HG02943 (cell line): Measurements from ENCODE around the gene LSG1.
A peak's percentile ranks its signal among the peaks of the same experiment; 100 is the strongest.

ENCODE experiments used
- ATAC-seq: cut with Tn5 transposase; IDR thresholded peaks from one replicate; pipeline ENCODE4 v1.9.1; 2021; ENCODE audit warnings: mild to moderate bottlenecking, low read depth, moderate library complexity; ENCODE audit not compliant: unreplicated experiment

The LSG1 gene

DNA sequence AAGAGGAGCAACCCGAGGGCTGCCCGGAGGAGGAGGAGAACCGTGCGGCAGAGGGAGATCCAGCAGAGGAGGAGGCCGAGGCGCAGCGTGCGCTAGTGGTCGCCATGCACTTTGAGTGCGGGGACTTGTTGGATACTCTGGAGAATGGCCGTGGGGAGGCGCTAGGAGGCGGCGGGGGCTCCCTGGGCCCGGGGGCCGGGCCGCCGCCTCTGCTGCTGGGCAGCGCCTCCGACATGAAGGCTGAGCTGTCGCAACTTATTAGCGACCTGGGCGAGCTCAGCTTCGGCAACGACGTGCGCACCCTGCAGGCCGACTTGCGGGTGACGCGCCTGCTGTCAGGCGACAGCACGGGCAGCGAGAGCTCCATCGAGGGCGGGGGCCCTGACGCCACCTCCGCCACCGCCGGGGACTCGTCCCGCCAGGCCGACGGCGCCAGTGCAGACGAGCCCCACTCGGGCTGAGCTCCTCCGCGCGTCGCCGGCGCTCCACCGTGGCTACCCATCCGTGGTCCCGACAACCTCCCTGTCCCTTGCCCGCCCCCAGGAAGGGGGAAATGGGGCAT is 15.7 kb upstream of the LSG1 start:
- ATAC-seq = no peak

DNA sequence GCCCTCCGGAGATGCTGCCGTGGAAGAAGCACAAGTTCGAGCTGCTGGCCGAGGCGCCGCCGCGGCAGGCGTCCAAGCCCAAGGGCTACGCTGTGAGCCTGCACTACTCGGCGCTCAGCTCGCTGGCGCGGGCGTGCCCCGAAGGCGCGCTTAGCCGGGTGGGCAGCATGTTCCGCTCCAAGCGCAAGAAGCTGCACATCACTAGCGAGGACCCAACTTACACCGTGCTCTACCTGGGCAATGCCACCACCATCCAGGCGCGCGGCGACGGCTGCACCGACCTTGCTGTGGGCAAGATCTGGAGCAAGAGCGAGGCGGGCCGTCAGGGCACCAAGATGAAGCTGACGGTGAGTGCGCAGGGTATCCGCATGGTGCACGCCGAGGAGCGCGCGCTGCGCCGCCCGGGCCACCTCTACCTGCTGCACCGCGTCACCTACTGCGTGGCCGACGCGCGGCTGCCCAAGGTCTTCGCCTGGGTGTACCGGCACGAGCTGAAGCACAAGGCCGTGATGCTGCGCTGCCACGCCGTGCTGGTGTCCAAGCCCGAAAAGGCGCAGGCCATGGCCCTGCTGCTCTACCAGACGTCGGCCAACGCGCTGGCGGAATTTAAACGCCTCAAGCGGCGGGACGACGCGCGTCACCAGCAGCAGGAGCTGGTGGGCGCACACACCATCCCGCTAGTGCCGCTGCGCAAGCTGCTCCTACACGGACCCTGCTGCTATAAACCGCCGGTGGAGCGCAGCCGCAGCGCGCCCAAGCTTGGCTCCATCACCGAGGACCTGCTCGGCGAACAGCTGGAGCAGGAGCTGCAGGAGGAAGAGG is 15.0 kb upstream of the LSG1 start:
- no peak for ATAC-seq

DNA sequence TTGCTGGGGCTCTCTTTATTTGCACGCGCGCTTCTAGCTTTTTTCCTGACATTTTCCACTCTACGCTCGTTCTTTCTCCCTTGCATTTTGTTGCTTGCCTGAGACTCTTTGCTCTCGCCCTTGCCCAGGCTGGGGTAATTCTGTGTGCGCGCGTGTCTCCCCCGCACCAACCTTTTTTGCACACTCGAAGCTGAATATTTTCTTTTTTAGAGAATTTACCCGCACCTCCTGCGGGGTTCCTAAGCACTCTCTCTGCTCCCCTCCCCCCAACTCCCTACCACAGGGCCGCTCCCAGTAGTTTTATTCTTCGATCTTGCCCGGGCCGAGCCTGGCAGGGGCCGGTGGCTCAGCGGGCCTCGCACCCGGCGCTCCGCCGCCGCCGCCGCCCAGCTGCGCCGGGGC is 14.4 kb upstream of the LSG1 start:
- no peak for ATAC-seq

DNA sequence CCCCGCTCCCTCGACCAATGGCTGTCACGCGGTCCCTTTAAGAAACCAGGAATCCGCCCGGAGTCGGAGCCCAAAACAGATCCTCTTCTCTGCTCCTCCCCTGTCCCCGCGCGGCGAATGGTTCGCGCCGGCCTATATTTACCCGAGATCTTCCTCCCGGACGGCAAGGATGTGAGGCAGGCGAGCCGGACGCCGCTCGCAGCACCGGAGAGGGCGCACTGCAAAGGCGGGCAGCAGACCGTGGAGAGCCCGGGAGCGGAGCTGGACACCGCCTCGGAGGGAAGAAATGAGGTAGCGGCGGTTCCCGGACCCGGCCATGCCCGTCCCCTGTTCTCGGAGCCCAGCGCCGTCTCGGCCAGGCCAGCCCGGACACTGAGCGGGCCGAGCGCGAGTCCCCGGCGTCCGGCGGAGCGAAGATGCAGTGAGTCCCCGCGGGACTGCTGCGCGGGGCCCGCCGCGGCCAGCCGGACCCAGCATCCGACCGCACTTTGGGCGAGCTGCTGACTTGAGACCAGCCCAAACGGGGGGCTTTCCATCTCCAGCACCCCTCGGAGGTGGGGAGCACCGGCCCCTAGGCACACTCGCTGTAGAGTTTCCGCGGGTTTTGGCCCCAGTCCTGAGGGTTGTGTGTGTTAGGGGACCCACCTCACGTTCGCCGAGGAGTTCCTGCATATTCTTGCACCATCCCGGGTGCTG is 13.9 kb upstream of the LSG1 start, which contains the start of gene FAM43A:
FAM43A (plus strand) TSS at position 166 of the 696 bp plus-strand sequence. CDS start 944 bp downstream, outside the sequence.
- ATAC-seq = no peak

DNA sequence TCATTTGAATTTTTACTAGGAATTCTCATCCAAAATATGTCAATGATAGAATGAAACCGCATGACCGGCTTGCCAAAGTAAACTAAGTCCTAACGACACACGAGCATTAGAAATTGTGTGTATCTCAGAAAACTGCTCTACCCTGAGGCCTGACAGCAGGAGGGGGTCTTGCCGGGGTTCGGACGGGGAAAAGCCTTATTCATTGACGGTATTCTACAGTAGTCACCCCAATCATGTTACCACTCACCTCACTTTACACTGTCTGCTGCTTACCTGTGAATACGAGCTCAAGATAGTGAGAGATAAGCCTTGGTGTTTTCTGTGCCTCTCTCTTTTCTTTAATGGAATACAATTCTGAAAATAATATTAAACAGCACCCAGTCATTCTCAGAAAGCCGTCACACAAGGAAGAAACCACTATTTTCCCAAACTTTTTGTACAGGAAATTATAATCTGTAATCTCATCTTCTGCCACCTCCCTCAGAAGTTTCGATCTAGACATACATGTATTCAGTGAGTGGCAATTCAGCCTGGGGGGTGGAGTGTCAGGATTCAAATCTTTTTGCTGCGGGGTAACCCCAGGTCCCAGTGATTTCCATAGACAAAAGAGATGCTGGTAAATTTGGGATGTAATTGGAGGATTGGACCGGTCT is 13.2 kb upstream of the LSG1 start:
- no peak for ATAC-seq

DNA sequence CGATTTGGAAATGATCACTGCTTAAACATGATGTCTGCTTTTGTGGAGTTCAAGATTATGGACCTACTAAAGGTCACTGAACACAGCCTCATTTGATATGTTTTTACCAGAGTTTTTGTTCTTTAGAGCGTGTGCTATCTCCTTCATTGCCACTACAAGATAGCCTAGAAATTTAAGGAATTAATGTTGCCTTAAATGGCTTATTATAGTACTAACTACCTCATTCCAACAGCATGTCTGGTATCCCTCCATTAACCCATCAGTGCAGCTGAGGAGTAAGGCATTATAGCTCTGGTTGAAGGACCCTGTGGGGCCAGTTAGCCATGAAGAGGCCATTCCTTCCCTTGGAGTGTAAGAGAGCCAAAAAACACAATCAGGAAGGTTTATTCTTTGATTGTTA is 11.4 kb upstream of the LSG1 start:
- ATAC-seq = no peak

DNA sequence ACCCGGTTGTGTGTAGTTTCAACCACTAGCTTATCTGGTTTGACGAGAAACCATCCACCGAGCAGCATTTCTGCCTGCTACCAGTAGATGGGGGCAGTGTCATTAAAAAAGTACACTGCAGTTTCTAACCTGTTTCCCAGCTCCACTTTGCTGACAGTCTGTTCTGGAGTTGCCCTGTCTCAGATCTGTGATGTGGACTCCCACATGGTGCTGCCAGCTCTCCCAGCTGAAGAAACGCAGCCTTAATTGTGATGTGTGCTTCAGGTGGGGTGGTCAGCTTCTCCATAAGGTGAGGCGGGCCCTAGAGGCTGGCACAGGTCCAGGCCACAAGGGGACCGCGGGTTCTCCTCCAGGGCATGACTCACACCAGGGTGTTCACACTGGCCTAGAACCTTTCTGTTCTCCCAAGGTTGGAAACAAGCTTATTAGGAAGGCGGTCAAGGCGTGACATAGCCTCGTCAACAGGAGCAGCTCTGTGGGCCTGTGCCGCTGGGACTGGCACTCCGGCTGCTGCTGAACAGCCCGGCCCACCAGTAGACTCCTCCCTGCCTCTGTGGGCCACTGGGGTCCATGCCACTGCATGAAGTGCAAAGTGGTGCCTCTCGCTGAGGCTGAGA is 10.8 kb upstream of the LSG1 start:
- peak; percentile 47 for ATAC-seq

DNA sequence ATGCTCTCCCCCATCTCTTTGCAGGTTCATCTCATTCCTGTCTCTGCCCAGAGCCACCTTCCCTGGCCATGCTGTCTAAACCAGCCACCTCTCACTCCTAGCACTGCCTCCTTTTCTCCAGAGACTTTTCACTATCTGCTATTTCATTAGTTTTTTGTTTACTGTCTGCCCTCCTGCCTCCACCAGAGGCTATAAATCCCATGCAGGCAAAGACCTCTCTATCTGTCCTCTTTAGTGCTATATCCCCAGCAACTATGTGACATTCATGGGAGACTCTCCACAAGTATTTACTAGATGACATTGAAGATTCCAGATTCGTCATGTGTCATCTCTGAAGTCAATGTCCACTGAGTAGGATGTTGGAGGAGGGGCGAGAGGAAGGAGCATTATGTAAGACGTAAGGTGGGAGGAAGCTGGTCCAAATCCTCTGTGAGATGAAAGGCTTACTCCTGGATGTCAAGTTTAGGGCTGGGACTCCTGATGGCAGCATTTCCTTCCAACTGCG is 10.2 kb upstream of the LSG1 start:
- no peak for ATAC-seq

DNA sequence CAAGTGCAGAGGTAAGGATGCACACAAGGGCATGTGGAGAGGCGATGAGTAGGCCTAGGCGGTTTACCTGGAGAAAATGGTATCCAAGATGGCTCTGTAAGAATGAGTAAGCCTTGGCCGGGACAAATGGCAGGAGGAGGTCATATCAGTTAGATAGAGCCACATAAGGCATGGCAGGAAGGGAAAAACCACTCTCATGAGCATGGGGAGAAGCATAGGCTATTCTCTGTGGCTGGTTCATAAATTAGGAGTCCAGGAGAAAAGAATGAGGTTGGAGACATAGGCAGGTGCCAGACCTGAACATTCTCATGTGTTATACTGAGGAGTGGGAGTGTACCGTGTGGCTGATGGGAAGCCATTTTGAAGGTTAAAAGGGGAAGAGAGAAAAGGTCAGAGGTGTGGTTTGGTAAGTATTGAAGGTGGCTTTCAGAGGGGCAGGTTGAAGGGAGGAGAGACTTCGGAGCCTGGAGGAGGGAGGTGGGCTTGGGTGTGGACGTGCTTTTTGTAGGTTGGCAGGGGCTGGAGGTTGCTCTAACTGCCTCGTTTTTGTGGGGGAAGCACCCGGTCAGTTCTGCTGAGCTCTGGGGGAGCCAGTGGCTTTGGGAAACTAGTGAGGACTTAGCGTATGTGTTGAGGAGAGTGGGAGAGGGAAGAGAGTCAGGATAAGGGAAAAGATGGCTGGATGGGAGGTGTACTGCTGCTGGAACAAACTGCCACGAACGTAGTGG is 9.1 kb upstream of the LSG1 start:
- no peak for ATAC-seq

DNA sequence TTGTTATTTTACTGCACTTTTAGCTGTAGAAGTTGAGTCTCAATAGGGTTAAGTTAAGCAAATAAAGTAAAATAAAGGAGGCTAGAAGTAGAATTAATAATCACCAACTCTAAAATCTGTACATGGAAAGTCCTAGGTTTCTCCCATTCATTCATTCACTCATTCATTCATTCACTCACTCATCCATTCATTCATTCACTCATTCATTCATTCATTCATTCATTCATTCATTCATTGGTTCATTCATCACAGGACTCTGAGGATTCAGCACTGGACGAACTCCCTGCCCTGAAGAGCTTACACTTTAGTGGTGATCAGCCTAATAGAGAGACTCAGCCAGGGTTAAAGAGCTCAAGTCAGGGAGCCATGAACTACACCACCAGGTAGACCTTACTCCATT is 4.5 kb upstream of the LSG1 start:
- no peak for ATAC-seq

DNA sequence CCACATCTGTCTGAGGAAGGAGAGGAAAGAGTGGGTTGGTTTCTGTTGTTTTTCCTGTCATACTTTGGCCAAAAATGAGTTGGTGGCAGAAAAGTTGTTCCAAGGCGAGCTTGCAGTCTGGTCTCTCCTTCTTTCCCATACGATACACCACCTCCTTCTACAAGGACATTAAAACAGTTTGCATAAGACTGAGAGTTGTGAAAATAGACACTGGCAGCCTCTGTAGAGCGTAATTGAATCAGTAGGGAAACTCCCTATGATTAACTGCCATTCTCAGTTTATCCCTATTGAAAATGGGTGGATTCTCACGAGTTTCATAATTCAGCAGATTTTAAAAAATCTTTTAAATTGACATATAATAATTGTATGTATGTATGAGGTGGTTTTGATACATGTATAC is 3.7 kb upstream of the LSG1 start:
- no peak for ATAC-seq

DNA sequence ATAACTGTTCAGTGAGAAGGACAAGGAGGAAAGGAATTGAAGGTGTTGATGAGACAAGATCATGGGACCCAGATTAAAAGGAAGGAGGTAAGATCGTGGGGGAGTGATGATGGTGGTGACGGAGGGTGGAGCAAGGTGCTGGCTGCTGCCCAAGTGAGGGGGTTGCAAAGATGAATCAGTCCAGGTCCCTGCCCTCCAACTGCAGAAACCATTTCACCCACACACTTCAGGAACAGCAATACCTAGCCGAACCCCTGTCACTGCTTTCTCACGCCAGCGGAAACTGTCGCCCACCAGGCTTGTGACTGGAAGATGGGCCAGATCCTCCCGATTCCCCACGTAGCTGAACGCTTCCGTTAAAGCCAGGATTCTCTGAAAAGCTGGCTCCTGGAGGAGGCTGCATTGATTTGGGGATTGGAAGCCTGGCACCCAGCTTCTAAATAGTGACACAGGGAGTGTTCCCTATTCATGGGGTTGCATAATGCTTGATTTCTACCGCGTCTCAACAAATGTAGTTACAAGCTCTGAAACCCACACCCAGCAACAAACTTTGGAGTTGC is 3.2 kb upstream of the LSG1 start:
- ATAC-seq = no peak

DNA sequence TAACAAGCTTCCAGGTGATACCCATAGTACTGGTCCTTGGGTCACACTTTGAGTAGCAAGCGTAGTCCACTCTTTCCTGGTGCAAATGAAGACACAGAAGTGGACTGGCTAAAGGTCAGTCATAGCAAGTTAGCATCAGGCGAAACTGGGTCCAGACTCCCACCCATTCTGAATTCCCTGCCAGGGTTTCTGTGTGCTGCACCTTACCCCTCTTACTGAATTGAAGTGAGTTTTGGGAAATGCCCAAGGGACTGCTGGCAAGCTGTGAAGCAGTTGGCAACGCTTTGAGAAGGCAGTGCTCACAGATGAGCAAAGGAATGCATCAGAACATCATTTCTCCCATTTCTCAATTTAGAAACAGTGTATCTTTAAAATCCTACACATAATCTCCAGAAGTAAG is 1.8 kb upstream of the LSG1 start:
- ATAC-seq = no peak

DNA sequence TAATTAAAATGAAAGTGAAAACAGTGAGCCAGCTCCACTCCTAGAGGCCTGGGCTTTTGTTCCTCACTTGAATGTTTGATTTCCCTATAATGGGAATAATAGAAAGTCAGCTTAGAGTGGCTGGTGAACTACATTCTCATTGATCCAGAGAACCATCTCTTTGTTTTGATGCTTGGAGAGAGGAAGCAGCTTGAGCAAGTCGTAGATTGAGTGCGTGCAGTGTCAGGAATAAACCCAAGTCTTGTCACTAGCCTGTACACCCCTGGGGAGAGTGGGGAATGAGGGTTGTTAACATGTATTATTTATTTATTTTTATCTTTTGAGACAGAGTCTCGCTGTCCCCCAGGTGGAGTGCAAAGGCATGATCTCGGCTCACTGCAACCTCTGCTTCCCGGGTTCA is 885 bp upstream of the LSG1 start:
- ATAC-seq = no peak

DNA sequence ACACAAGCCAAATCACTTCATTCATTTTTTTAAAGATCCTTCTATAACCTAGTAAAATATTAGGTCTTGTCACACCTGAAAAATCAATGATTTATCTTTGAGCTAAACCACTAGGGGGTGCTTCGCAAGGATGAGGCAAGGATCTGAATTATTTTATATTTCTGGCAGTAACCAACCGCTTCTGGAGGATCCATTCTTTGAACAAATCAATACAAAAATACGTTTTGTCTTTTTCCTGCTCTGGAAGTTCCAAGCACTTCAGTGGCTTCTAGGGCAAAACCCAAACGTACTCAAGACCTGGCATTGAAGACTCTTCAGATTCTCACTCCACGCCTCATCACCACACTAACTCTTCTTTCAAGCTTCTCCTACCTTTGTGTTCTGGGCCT is 486 bp downstream of the LSG1 start:
- ATAC-seq = peak; percentile 31

DNA sequence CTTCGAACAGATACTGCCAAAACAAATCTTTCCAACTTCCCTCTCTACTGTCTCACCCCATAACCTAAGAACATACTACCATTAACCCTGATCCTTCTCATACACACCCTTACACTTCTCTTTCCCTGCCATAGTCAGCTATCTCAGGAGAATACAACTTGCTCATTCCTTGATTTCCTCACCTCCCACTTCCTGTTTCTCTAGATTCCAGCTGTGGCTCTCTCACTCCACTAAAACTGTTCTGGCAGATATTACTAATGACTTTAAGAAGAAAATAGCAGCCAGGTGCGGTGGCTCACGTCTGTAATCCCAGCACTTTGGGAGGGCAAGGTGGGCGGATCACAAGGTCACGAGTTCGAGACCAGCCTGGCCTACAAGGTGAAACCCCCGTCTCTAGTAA is 4.6 kb downstream of the LSG1 start:
- ATAC-seq = no peak

DNA sequence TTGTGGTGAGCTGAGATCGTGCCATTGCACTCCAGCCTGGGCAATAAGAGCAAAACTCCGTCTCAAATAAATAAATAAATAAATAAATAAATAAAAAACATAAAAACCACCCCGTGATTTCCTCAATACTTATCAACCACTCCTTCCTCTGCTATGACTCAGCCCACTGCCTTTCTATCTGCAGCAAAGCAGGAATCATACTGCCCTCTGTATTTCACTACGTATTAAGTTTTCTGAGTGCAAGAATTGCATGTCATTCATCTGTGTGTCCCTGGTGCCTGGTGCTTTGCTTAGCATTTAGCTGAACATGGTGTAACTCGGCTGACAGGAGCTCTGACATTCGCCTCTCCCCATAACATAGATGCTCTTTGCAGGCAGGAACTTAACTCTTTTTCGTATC is 7.1 kb downstream of the LSG1 start:
- no peak for ATAC-seq

DNA sequence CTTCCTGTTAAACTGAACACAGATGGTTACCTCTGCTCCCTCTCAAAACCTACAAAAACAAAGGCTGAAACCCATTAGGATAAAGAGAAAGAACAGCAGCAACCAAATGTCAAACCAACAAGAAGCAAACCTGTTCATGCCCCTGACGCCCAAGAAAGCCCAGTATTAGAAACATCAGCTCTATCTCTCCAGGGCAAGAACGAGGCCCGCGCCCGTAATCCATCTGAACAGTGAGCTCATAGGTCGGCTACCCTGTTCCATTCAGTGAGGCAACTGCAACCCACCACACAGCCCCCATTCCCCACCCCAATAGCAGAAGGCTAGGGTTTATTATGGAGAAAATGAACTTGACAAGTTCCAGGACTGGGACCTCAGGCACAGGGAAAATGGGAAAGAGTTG is 10.0 kb downstream of the LSG1 start:
- ATAC-seq = no peak

DNA sequence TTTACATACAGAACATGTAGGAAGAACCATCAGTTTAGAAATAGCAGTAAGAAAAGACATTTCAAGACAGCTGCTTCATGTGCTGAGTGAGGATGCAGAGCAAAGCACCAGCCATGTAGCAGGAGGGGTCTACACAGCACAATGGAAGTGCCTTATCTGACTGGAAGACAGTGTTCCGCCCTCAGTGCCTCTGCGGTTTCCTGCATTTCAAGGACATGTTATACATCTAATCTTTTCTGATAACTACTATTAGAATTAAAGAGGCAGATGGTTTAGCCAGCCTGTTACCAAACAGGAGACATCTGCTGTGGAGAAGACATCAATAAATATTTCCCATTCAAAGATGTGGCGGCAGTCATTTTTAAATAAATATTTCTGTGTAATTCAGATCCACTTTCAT is 10.6 kb downstream of the LSG1 start:
- no peak for ATAC-seq

DNA sequence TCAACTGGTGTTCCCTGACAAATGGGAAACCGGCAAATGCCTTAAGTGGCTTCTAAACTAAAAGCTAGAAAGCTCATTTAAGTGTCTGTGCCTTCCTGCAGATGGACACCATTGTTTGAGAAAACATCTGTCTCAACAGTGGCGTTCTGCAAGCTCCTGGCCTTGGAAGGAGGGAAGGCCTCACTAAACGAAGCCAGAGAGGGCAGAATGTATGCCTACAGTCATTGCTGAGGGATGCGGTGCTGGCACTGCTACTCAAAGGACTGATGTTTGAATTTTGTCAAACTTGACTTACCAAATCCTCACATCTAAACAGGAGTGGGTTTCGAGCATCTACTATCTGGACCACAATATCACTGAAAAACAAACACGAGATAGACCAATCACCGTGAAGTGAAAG is 12.2 kb downstream of the LSG1 start:
- no peak for ATAC-seq
